NT2/D1 (cell line): ENCODE measurements around the gene NCAPG2.
"Not testable (repeated sequence)": the region's sequence is repeated elsewhere in the genome, so short reads cannot be mapped to it uniquely, and the experiment has no call there.

Experiments used
- DNase-seq: peaks from one replicate; pipeline ENCODE4 v3.0.0-alpha.2; 2011; ENCODE audit warnings: low read depth, low spot score
- H3K27me3 ChIP-seq: 2 replicates; pipeline ENCODE4 v1.6.0; 2011; ENCODE audit warnings: mild to moderate bottlenecking; ENCODE audit not compliant: insufficient read length, insufficient read depth
- H3K36me3 ChIP-seq: 2 replicates; pipeline ENCODE4 v1.6.1; 2011; ENCODE audit warnings: mild to moderate bottlenecking, low read length, mixed read lengths; ENCODE audit not compliant: insufficient read depth, insufficient read length
- H3K4me1 ChIP-seq: 2 replicates; pipeline ENCODE4 v1.5.1; 2011; ENCODE audit not compliant: insufficient read depth, insufficient read length
- H3K4me3 ChIP-seq: 2 replicates; pipeline ENCODE4 v1.5.1; 2011; ENCODE audit warnings: low read depth; ENCODE audit not compliant: insufficient read length
- H3K9ac ChIP-seq: 2 replicates; pipeline ENCODE4 v1.6.0; 2011; ENCODE audit warnings: low read depth; ENCODE audit not compliant: insufficient read length
- H3K9me3 ChIP-seq: 2 replicates; pipeline ENCODE4 v1.5.1; 2011; ENCODE audit warnings: mild to moderate bottlenecking, low read length; ENCODE audit not compliant: insufficient read depth
- SUZ12 ChIP-seq: IDR thresholded peaks from 2 replicates; pipeline ENCODE4 v1.6.1; 2011; ENCODE audit not compliant: insufficient read length, insufficient read depth; ENCODE audit errors: extremely low read depth
- YY1 ChIP-seq: IDR thresholded peaks from 2 replicates; pipeline ENCODE4 v1.6.1; 2011; ENCODE audit not compliant: insufficient read length, insufficient read depth
- ZNF274 ChIP-seq: IDR thresholded peaks from 2 replicates; pipeline ENCODE4 v1.6.1; 2011; ENCODE audit warnings: mild to moderate bottlenecking, low read depth, low read length

Gene NCAPG2

GRCh38 chr7:158642149-158642548 is 62.5 kb downstream of the NCAPG2 start:
- H3K9ac ChIP-seq = no peak overlapping the region
- TF ChIP-seq YY1 = no peak
- no peak for DNase-seq
- H3K4me3 ChIP-seq = no peak overlapping the region
- H3K36me3 ChIP-seq = peaks cover 78% of the 10 kb centered on the region
- no peaks in the 10 kb centered on the region for H3K9me3 ChIP-seq
- no peaks in the 10 kb centered on the region for H3K4me1 ChIP-seq
- no peaks in the 10 kb centered on the region for H3K27me3 ChIP-seq

GRCh38 chr7:158638001-158638400 is 66.6 kb downstream of the NCAPG2 start:
- no peaks in the 10 kb centered on the region for H3K9me3 ChIP-seq
- H3K9ac ChIP-seq = no peak overlapping the region
- no peak overlapping the region for H3K4me3 ChIP-seq
- no peaks in the 10 kb centered on the region for H3K27me3 ChIP-seq
- peaks cover 54% of the 10 kb centered on the region for H3K36me3 ChIP-seq
- no peaks in the 10 kb centered on the region for H3K4me1 ChIP-seq
- no peak for TF ChIP-seq ZNF274
- no peak for TF ChIP-seq YY1
- no peak for TF ChIP-seq SUZ12
- no peak for DNase-seq

- Histone ChIP-seq H3K9ac (no peak overlapping the region), H3K4me3 (no peak overlapping the region)
These were observed 71.3 kb downstream of the NCAPG2 start for GRCh38 chr7:158633055-158633956.

GRCh38 chr7:158631574-158632195 is 72.9 kb downstream of the NCAPG2 start:
- no peaks in the 10 kb centered on the region for H3K4me1 ChIP-seq

More at GRCh38 chr7:158633055-158633956, 71.3 kb downstream of the NCAPG2 start:
- no peak for DNase-seq
- H3K36me3 ChIP-seq = peaks cover 52% of the 10 kb centered on the region
- no peaks in the 10 kb centered on the region for H3K9me3 ChIP-seq
- no peaks in the 10 kb centered on the region for H3K27me3 ChIP-seq
- TF ChIP-seq ZNF274 (no peak), YY1 (no peak), SUZ12 (no peak)
- no peaks in the 10 kb centered on the region for H3K4me1 ChIP-seq

GRCh38 chr7:158626289-158626688 is 78.3 kb downstream of the NCAPG2 start:
- not testable (repeated sequence) for DNase-seq
- H3K36me3 ChIP-seq = peaks cover 31% of the 10 kb centered on the region

More at GRCh38 chr7:158631574-158632195, 72.9 kb downstream of the NCAPG2 start:
- no peak overlapping the region for H3K4me3 ChIP-seq
- H3K9me3 ChIP-seq = no peaks in the 10 kb centered on the region
- no peaks in the 10 kb centered on the region for H3K27me3 ChIP-seq
- H3K9ac ChIP-seq = no peak overlapping the region
- no peak for DNase-seq
- TF ChIP-seq ZNF274 (no peak), SUZ12 (no peak), YY1 (no peak)
- peaks cover 50% of the 10 kb centered on the region for H3K36me3 ChIP-seq

GRCh38 chr7:158623241-158623640 is 81.4 kb downstream of the NCAPG2 start:
- Histone ChIP-seq H3K36me3 (peaks cover 14% of the 10 kb centered on the region), H3K4me3 (no peak overlapping the region), H3K27me3 (no peaks in the 10 kb centered on the region), H3K9ac (no peak overlapping the region), H3K9me3 (no peaks in the 10 kb centered on the region), H3K4me1 (no peaks in the 10 kb centered on the region)
- TF ChIP-seq SUZ12 (no peak), ZNF274 (no peak), YY1 (no peak)
- DNase-seq = no peak

More at GRCh38 chr7:158626289-158626688, 78.3 kb downstream of the NCAPG2 start:
- H3K27me3 ChIP-seq, H3K4me3 ChIP-seq, H3K9me3 ChIP-seq, H3K4me1 ChIP-seq, H3K9ac ChIP-seq: not testable (repeated sequence)

- Histone ChIP-seq H3K9me3 (no peaks in the 10 kb centered on the region), H3K27me3 (no peaks in the 10 kb centered on the region), H3K4me3 (no peak overlapping the region), H3K36me3 (peaks cover 6% of the 10 kb centered on the region), H3K9ac (no peak overlapping the region), H3K4me1 (no peaks in the 10 kb centered on the region)
- DNase-seq = no peak
- TF ChIP-seq ZNF274 (no peak), YY1 (no peak), SUZ12 (no peak)
These were observed 83.7 kb downstream of the NCAPG2 start for GRCh38 chr7:158620839-158621441.
